GM23338 (cell line): ENCODE data around the gene TLR9.

Experiments used
- CTCF ChIP-seq, 2 experiments: fragments of 200-600 bp in 1 of 2; sonication (generic) in 1 of 2; conservative IDR thresholded peaks; 2 replicates each; pipeline versions ENCODE4 v1.5.1 to v1.6.1; 2016 to 2017; ENCODE audit warnings: antibody characterized with exemption in 2 of 2, low read depth in 2 of 2, mild to moderate bottlenecking in 2 of 2, moderate library complexity in 1 of 2
- ETS1 ChIP-seq: IDR thresholded peaks from 2 replicates; pipeline ENCODE4 v1.6.1; 2016; ENCODE audit warnings: antibody characterized with exemption
- EZH2 ChIP-seq: fragments of 200-600 bp; sonication (generic); IDR thresholded peaks from one replicate; pipeline ENCODE4 v1.8.0; 2017; ENCODE audit warnings: antibody characterized with exemption, mild to moderate bottlenecking, low read depth; ENCODE audit not compliant: unreplicated experiment
- POLR2AphosphoS5 ChIP-seq: IDR thresholded peaks from 2 replicates; pipeline ENCODE4 v1.6.1; 2016; ENCODE audit warnings: antibody characterized with exemption, low read depth
- STAT1 ChIP-seq: IDR thresholded peaks from one replicate; pipeline ENCODE4 v1.6.1; 2016; ENCODE audit warnings: antibody characterized with exemption; ENCODE audit not compliant: unreplicated experiment

- TF ChIP-seq EZH2: no peak
- TF ChIP-seq POLR2AphosphoS5: no peak
- TF ChIP-seq STAT1: no peak
- no peak; a peak in 1 of 4 replicates for TF ChIP-seq CTCF (conservative IDR thresholded peaks at IDR 0.05; ENCODE audit: low read depth in 2 of 2)
- TF ChIP-seq ETS1: no peak
Observed at GRCh38 chr3:52233108-52233591, 7.7 kb upstream of the TLR9 start.
